Colonic mucosa (tissue), 4 donors: Measurements from ENCODE around the gene SPATA2. TPM values are rescaled to one million over a fixed set of nuclear protein-coding genes. Genes with fewer than 3 reads are reported as not detected.
"Not testable (repeated sequence)": the region's sequence is repeated elsewhere in the genome, so short reads cannot be mapped to it uniquely, and the experiment has no call there.

Experiments used
- DNase-seq: peaks from one replicate; pipeline ENCODE4 v3.0.0-alpha.2; 2020
- H3K27ac ChIP-seq: fragments of 200-600 bp; one replicate; pipeline ENCODE4 v1.8.0; 2021
- H3K27me3 ChIP-seq: fragments of 200-600 bp; one replicate; pipeline ENCODE4 v1.8.0; 2021
- H3K36me3 ChIP-seq: fragments of 200-600 bp; one replicate; pipeline ENCODE4 v1.8.0; 2021
- H3K4me1 ChIP-seq: fragments of 200-600 bp; one replicate; pipeline ENCODE4 v1.8.0; 2021; ENCODE audit warnings: mild to moderate bottlenecking
- H3K4me3 ChIP-seq: fragments of 200-600 bp; one replicate; pipeline ENCODE4 v1.8.0; 2021
- H3K9ac ChIP-seq, 2 donors: one replicate each; pipeline ENCODE4 v1.7.0; 2013; ENCODE audit warnings: control low read depth in 2 of 2, low read depth in 2 of 2, low read length in 2 of 2
- H3K9me3 ChIP-seq: fragments of 200-600 bp; one replicate; pipeline ENCODE4 v1.8.0; 2021
- intact Hi-C: fragments of 100-400 bp; cut with DNase I; formaldehyde crosslinking; loops from one replicate; pipeline ENCODE4 v1.14.1; 2022
- total RNA-seq, 2 donors: library from RNA; stranded (reverse); fragmentation: NEBNext Ultra II Directional in 1 of 2; extraction: Animal tissue kit (Norgen Biotek cat#: 25700) in 1 of 2; gene quantifications; one replicate each; pipeline ENCODE4 v1.2.1, GENCODE V29; 2021
- TF ChIP-seq, protein P1 (sequence below): fragments of 200-600 bp; IDR thresholded peaks from one replicate; pipeline ENCODE4 v1.8.0; 2022; ENCODE audit warnings: antibody characterized with exemption, mild to moderate bottlenecking
- donor health status: healthy.
- donor health status: DM: no; HTN: no; CAD: no.
- donor health status: DM: no; HTN: no; CAD: no.

The SPATA2 gene, protein sequence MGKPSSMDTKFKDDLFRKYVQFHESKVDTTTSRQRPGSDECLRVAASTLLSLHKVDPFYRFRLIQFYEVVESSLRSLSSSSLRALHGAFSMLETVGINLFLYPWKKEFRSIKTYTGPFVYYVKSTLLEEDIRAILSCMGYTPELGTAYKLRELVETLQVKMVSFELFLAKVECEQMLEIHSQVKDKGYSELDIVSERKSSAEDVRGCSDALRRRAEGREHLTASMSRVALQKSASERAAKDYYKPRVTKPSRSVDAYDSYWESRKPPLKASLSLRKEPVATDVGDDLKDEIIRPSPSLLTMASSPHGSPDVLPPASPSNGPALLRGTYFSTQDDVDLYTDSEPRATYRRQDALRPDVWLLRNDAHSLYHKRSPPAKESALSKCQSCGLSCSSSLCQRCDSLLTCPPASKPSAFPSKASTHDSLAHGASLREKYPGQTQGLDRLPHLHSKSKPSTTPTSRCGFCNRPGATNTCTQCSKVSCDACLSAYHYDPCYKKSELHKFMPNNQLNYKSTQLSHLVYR
- 10 to 100 TPM; 17.4 to 18.1 TPM for total RNA-seq

DNA sequence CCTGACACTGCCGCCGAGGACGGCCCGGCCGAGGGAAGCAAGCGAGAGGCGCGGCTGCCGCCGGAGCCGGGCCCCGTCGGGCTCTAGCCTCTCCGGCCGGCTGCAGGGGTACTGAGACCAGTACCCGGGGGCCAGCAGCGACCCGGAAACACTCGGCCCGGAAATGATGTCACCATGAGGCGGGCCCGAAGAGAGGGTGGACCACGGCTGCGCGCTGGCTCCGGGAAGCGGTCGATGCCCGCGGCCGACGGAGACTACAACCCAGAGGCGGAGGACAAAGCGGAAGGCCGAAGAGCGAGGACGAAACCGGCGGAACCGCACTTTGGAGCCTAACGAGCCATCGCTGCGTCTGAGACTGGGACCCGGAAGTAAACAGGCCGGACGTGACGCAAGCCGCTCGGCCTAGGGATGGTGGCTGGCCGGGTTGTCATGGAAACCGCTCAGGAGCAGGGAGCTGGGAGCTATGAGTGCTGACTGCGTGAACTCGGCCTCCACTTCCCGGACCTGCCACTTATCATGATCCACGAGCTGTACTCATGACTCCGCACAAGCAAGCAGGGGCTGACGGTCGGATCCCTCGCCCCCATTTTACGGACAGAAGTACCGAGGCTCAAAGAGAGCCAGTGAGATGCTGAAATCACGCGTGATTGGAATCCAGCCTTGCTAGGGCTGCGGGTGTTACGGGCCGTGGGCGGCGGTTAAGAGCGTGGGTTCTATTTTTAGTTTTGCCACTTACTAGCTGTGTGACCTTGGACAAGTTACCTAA lies at the start of gene SPATA2:
Gene SPATA2, minus strand, starts transcription at position 150 of the 766 bp plus-strand sequence. CDS start 7,039 bp downstream, outside the sequence.
- peak; percentile 96 for DNase-seq
- no peaks in the 10 kb centered on the region for H3K36me3 ChIP-seq
- peak within 1 kb of the TSS; percentile 81 for H3K4me3 ChIP-seq
- H3K9me3 ChIP-seq: no peaks in the 10 kb centered on the region
- peak within 1 kb of the TSS; percentile 92 for H3K27ac ChIP-seq
- H3K9ac ChIP-seq: peak within 1 kb of the TSS; percentile 92 to 98
- TF ChIP-seq, protein P1, sequence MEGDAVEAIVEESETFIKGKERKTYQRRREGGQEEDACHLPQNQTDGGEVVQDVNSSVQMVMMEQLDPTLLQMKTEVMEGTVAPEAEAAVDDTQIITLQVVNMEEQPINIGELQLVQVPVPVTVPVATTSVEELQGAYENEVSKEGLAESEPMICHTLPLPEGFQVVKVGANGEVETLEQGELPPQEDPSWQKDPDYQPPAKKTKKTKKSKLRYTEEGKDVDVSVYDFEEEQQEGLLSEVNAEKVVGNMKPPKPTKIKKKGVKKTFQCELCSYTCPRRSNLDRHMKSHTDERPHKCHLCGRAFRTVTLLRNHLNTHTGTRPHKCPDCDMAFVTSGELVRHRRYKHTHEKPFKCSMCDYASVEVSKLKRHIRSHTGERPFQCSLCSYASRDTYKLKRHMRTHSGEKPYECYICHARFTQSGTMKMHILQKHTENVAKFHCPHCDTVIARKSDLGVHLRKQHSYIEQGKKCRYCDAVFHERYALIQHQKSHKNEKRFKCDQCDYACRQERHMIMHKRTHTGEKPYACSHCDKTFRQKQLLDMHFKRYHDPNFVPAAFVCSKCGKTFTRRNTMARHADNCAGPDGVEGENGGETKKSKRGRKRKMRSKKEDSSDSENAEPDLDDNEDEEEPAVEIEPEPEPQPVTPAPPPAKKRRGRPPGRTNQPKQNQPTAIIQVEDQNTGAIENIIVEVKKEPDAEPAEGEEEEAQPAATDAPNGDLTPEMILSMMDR: no peak
- intact Hi-C loops: no loop called here
- H3K4me1 ChIP-seq: peaks cover 14% of the 10 kb centered on the region
- no peaks in the 10 kb centered on the region for H3K27me3 ChIP-seq

DNA sequence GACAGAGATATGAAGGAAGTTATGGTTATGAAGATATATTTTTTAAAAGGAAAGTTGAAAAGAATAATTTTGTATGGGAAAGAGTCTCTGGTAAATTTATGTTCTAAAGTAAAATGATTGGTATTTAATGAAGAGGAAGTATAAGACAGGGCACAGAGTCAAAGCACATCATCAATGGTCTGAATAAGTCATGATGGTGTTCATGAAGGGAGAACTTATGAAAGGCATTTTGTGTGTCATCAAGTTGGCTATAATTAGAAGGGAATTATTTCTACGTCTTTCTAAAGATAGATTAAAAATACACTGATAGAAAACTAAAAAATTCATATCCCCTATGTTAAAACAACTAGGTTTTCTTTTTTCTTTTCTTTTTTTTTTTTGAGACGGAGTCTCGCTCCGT lies 46.1 kb upstream of the SPATA2 start:
- no peak overlapping the region for H3K27ac ChIP-seq
- no peaks in the 10 kb centered on the region for H3K4me1 ChIP-seq
- no peaks in the 10 kb centered on the region for H3K27me3 ChIP-seq
- H3K9me3 ChIP-seq: no peaks in the 10 kb centered on the region
- H3K9ac ChIP-seq: no peak overlapping the region
- H3K4me3 ChIP-seq: no peak overlapping the region
- DNase-seq: no peak
- TF ChIP-seq, protein P1: no peak
- no peaks in the 10 kb centered on the region for H3K36me3 ChIP-seq
- intact Hi-C loops: no loop called here

DNA sequence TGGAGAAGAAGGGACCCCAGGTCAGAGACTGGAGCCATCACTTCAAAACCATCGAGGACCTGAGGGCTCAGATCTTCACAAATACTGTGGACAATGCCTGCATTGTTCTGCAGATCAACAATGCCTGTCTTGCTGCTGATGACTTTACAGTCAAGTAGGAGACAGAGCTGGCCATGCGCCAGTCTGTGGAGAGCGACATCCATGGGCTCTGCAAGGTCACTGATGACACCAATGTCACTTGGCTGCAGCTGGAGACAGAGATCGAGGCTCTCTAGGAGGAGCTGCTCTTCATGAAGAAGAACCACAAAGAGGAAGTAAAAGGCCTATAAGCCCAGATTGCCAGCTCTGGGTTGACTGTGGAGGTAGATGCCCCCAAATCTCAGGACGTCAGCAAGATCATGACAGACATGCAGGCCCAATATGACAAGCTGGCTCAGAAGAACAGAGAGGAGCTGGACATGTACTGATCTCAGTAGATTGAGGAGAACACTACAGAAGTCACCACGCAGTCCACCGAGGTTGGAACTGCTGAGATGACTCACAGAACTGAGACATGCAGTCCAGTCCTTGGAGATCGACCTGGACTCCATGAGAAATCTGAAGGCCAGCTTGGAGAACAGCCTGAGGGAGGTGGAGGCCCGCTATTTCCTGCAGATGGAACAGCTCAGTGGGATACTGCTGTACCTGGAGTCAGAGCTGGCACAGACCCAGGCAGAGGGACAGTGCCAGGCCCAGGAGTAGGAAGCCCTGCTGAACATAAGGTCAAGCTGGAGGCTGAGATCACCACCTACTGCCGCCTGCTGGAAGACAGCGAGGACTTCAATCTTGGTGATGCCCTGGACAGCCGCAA lies 42.0 kb upstream of the SPATA2 start:
- H3K27me3 ChIP-seq, H3K9me3 ChIP-seq, DNase-seq, H3K4me1 ChIP-seq, H3K4me3 ChIP-seq, H3K27ac ChIP-seq, intact Hi-C loops, H3K9ac ChIP-seq: not testable (repeated sequence)
- H3K36me3 ChIP-seq: peaks cover 15% of the 10 kb centered on the region

DNA sequence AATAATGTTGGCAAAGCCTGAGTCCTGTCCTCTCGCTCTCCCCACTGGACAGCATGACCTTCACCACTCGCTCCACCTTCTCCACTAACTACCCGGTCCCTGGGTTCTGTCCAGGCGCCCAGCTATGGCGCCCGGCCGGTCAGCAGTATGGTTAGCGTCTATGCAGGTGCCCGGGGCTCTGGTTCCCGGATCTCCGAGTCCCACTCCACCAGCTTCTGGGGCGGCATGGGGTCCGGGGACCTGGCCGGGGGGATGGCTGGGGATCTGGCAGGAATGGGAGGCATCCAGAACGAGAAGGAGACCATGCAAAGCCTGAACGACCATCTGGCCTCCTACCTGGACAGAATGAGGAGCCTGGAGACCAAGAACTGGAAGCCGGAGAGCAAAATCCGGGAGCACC lies 41.4 kb upstream of the SPATA2 start:
- Histone ChIP-seq H3K4me3 (no peak overlapping the region), H3K9ac (no peak overlapping the region), H3K4me1 (no peaks in the 10 kb centered on the region), H3K27ac (no peak overlapping the region), H3K36me3 (peaks cover 20% of the 10 kb centered on the region), H3K9me3 (no peaks in the 10 kb centered on the region), H3K27me3 (no peaks in the 10 kb centered on the region)
- no peak for DNase-seq
- intact Hi-C loops: no loop called here
- TF ChIP-seq, protein P1: no peak

DNA sequence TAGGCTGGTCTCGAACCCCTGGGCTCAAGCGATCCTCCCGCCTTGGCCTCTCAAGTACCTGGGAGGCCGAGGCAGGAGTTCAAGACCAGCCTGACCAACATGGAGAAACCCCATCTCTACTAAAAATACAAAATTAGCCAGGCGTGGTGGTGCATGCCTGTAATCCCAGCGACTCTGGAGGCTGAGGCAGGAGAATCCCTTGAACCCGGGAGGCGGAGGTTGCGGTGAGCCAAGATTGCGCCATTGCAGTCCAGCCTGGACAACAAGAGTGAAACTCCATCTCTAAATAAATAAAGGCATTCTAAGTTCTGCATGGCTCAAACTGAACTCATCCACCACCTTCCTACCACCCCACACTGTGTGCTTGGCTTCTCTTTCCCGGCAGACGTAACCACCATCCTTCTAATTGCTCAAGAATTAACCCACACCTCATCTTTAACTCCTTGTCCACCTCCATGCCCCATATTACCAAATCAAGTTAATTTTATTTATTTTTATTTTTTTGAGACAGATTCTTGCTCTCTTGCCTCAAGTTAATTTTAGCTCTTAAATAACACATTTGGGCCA lies 40.6 kb upstream of the SPATA2 start:
- H3K36me3 ChIP-seq: peaks cover 20% of the 10 kb centered on the region
- intact Hi-C loops, DNase-seq: not testable (repeated sequence)

More for the DNA sequence above, 40.6 kb upstream of the SPATA2 start:
- not testable (repeated sequence) for H3K9me3 ChIP-seq, H3K4me1 ChIP-seq, H3K27me3 ChIP-seq, H3K9ac ChIP-seq, H3K27ac ChIP-seq, H3K4me3 ChIP-seq
